ENCODE measurements around the gene SH3RF1.

The SH3RF1 gene

DNA sequence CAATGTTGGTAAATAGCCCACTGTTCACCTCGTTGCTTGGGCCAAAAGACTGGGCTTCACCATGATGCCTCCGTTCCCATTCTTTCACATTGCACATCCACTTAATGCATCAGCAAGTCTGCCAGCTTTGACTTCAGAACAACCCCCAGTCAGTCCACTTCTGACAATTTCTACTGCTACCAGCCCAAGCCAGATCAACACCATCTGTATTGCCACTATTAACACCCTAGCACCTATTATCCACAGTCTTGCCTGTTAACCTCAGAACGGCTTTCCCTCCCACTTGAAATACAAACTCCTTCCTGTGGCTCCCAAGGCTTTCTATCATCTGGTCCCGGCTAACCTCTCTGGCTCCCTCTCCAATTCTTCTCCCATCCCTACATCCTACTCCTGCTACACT lies 95.7 kb downstream of the SH3RF1 start:
- Histone ChIP-seq H3K9me3 (ENCODE audit: insufficient read depth, low read length) (no peaks in the 10 kb centered on the region), H2AFZ (ENCODE audit: low read depth, low read length) (no peak overlapping the region), H3K79me2 (ENCODE audit: low read length) (no peaks in the 10 kb centered on the region), H3K27me3 (ENCODE audit: low read depth, low read length) (no peaks in the 10 kb centered on the region), H3K4me1 (ENCODE audit: low read length) (no peaks in the 10 kb centered on the region), H4K20me1 (ENCODE audit: insufficient read depth, low read length) (no peaks in the 10 kb centered on the region), H3K27ac (ENCODE audit: low read length) (no peak overlapping the region), H3K4me2 (ENCODE audit: low read length) (no peak overlapping the region), H3K9ac (ENCODE audit: low read length) (no peak overlapping the region), H3K4me3 (ENCODE audit: low read length) (no peak overlapping the region), H3K36me3 (replicated peaks; ENCODE audit: low read depth, low read length) (no peaks in the 10 kb centered on the region)
- TF ChIP-seq EZH2phosphoT487 (IDR thresholded peaks at IDR 0.05; ENCODE audit: low read depth): no peak
- TF ChIP-seq, protein P1, sequence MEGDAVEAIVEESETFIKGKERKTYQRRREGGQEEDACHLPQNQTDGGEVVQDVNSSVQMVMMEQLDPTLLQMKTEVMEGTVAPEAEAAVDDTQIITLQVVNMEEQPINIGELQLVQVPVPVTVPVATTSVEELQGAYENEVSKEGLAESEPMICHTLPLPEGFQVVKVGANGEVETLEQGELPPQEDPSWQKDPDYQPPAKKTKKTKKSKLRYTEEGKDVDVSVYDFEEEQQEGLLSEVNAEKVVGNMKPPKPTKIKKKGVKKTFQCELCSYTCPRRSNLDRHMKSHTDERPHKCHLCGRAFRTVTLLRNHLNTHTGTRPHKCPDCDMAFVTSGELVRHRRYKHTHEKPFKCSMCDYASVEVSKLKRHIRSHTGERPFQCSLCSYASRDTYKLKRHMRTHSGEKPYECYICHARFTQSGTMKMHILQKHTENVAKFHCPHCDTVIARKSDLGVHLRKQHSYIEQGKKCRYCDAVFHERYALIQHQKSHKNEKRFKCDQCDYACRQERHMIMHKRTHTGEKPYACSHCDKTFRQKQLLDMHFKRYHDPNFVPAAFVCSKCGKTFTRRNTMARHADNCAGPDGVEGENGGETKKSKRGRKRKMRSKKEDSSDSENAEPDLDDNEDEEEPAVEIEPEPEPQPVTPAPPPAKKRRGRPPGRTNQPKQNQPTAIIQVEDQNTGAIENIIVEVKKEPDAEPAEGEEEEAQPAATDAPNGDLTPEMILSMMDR (IDR thresholded peaks at IDR 0.05; ENCODE audit: low read depth, low read length): no peak

DNA sequence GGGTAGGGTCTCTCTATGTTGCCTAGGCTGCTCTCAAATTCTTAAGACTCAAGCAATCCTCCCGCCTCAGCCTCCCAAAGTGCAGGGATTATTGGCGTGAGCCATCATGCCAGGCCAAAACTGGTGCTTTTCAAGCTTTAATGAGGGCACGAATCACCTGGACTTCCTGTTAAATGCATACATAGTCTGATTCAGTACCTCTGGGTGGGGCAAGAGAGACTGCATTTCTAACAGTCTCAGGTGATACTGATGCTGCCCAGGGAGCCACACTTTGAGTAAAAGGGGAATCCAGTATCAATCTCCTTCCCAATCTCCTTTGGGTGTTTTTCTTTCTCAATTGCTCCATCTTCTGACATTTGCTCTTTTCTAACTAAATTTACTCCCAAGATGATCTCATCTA lies 96.5 kb downstream of the SH3RF1 start:
- Histone ChIP-seq H3K4me1 (ENCODE audit: low read length) (no peaks in the 10 kb centered on the region), H3K36me3 (replicated peaks; ENCODE audit: low read depth, low read length) (no peaks in the 10 kb centered on the region), H2AFZ (ENCODE audit: low read depth, low read length) (no peak overlapping the region), H4K20me1 (ENCODE audit: insufficient read depth, low read length) (no peaks in the 10 kb centered on the region), H3K27ac (ENCODE audit: low read length) (no peak overlapping the region), H3K4me3 (ENCODE audit: low read length) (no peak overlapping the region), H3K27me3 (ENCODE audit: low read depth, low read length) (no peaks in the 10 kb centered on the region), H3K9me3 (ENCODE audit: insufficient read depth, low read length) (no peaks in the 10 kb centered on the region), H3K4me2 (ENCODE audit: low read length) (no peak overlapping the region), H3K79me2 (ENCODE audit: low read length) (no peaks in the 10 kb centered on the region), H3K9ac (ENCODE audit: low read length) (no peak overlapping the region)
- TF ChIP-seq EZH2phosphoT487 (IDR thresholded peaks at IDR 0.05; ENCODE audit: low read depth): no peak

DNA sequence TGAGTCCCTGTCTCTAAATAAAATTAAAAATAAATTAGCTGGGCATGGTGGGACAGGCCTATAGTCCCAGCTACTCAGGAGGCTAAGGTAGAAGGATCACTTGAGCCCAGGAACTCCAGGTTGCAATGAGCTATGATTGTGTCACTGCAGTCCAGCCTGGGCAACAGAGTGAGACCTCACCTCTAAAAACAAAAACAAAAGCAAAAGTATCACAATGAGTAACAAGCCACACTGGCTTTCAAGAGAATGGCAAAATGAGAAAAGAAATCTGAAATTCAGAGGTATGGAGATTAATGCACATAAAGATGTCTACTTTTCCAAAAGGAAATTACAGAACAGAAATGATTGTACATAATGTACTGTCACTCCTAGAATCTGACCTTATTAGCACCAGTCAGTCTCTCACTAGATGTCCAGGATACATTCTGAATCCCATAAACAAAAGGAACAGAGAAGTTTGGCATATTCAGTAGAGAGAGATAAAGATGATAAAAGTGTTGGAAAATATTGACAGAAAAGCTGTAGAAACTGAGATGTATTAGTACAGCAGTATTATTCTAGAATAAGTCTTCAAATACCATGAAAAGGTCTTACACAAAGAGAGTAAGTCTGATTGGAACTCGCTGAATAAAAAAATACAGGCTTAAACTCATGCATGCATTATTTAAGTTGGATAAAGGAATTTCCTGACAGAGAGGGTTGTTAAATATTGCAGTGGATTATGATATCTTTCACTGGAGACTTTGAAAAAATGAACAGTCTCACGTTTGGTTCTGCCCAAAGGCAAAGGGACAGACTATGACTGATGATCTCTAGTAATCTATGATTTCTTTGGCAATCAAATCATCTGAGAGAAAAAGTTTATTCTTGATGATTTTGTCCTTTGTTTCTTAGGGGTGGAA lies 102.5 kb downstream of the SH3RF1 start:
- H2AFZ ChIP-seq (ENCODE audit: low read depth, low read length): no peak overlapping the region
- H4K20me1 ChIP-seq (ENCODE audit: insufficient read depth, low read length): no peaks in the 10 kb centered on the region
- H3K9me3 ChIP-seq (ENCODE audit: insufficient read depth, low read length): no peaks in the 10 kb centered on the region
- no peak overlapping the region for H3K9ac ChIP-seq (ENCODE audit: low read length)
- TF ChIP-seq, protein P1 (IDR thresholded peaks at IDR 0.05; ENCODE audit: low read depth, low read length): no peak
- no peak for TF ChIP-seq EZH2phosphoT487 (IDR thresholded peaks at IDR 0.05; ENCODE audit: low read depth)
- H3K79me2 ChIP-seq (ENCODE audit: low read length): no peaks in the 10 kb centered on the region
- H3K27me3 ChIP-seq (ENCODE audit: low read depth, low read length): no peaks in the 10 kb centered on the region
- H3K36me3 ChIP-seq (replicated peaks; ENCODE audit: low read depth, low read length): no peaks in the 10 kb centered on the region
- no peak overlapping the region for H3K4me2 ChIP-seq (ENCODE audit: low read length)
- no peak overlapping the region for H3K27ac ChIP-seq (ENCODE audit: low read length)
- no peaks in the 10 kb centered on the region for H3K4me1 ChIP-seq (ENCODE audit: low read length)
- no peak overlapping the region for H3K4me3 ChIP-seq (ENCODE audit: low read length)

DNA sequence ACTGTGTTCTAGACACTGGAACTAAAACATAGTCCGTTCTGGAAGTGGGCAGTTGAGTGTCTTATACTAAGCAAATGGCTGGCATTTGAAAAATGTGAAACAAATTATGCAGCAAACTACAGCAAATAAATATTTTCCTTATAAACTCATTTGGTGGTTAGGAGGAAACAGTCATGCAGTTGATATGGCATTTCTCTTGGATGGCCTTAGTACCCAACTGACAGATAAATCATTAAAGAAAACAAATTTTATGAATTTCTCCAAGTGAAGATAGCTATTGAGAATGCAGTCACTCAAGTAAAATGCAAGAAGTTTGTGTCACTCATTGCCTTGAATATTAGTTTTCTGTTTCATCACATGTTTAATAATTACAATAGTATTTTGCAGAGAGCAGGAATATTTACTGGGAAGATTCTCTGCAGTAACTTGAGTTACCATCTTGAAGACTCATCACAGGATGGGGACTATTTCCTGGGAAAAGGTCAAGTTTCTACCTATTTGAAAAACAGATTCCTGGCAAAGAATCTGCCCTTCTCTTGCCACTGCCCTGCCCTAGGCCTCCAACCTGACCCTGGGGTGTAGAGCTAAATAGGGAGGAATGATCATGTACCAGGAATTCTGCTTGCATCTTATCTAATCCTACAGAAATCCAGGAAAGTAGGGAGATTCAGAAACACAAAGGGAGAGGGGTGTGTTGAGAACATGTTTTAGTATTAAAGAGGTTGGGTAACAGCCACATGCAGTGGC lies 105.9 kb downstream of the SH3RF1 start:
- H2AFZ ChIP-seq (ENCODE audit: low read depth, low read length): no peak overlapping the region
- no peaks in the 10 kb centered on the region for H3K36me3 ChIP-seq (replicated peaks; ENCODE audit: low read depth, low read length)
- no peaks in the 10 kb centered on the region for H3K27me3 ChIP-seq (ENCODE audit: low read depth, low read length)
- H3K9me3 ChIP-seq (ENCODE audit: insufficient read depth, low read length): no peaks in the 10 kb centered on the region
- no peak overlapping the region for H3K4me2 ChIP-seq (ENCODE audit: low read length)
- no peaks in the 10 kb centered on the region for H4K20me1 ChIP-seq (ENCODE audit: insufficient read depth, low read length)
- H3K9ac ChIP-seq (ENCODE audit: low read length): no peak overlapping the region
- no peak for TF ChIP-seq EZH2phosphoT487 (IDR thresholded peaks at IDR 0.05; ENCODE audit: low read depth)
- TF ChIP-seq, protein P1 (IDR thresholded peaks at IDR 0.05; ENCODE audit: low read depth, low read length): no peak
- H3K4me1 ChIP-seq (ENCODE audit: low read length): no peaks in the 10 kb centered on the region
- no peaks in the 10 kb centered on the region for H3K79me2 ChIP-seq (ENCODE audit: low read length)
- H3K27ac ChIP-seq (ENCODE audit: low read length): no peak overlapping the region
- no peak overlapping the region for H3K4me3 ChIP-seq (ENCODE audit: low read length)
